Renal cortical epithelial cell (primary cell): ENCODE results near the gene CCDC146. TPM values are rescaled to one million over a fixed set of nuclear protein-coding genes. Genes with fewer than 3 reads are reported as not detected.
"Not testable (repeated sequence)": the region's sequence is repeated elsewhere in the genome, so short reads cannot be mapped to it uniquely, and the experiment has no call there.

Experiments used
- DNase-seq: peaks from one replicate; pipeline ENCODE4 v3.0.0-alpha.2; 2011; ENCODE audit warnings: low read depth
- total RNA-seq: library from RNA; depleted of rRNA; stranded (reverse); fragments of >200 nt; gene quantifications from 2 replicates; pipeline ENCODE4 v1.2.3, GENCODE V29; 2014

CCDC146 gene
- total RNA-seq, 1 donor from 2014 or later: 13.2 TPM

- no peak for DNase-seq
Observed at GRCh38 chr7:77329466-77330168, 207.2 kb downstream of the CCDC146 start.

GRCh38 chr7:77330169-77330882 is 207.9 kb downstream of the CCDC146 start:
- peak; percentile 92 for DNase-seq

- DNase-seq: peak; percentile 94
Observed at GRCh38 chr7:77331938-77332695, 209.7 kb downstream of the CCDC146 start.

GRCh38 chr7:77334039-77334438 is 211.6 kb downstream of the CCDC146 start:
- DNase-seq: not testable (repeated sequence)

GRCh38 chr7:77335581-77335980 is 213.2 kb downstream of the CCDC146 start:
- no peak for DNase-seq

GRCh38 chr7:77337456-77337990 is 215.1 kb downstream of the CCDC146 start:
- no peak for DNase-seq

- DNase-seq: peak; percentile 34
Observed at GRCh38 chr7:77338260-77338659, 215.8 kb downstream of the CCDC146 start.

- DNase-seq: peak; percentile 51
Observed at GRCh38 chr7:77338883-77339629, 216.6 kb downstream of the CCDC146 start.

GRCh38 chr7:77339726-77340125 is 217.3 kb downstream of the CCDC146 start:
- no peak for DNase-seq

Other genes starting within 250 kb of the CCDC146 start
- not detected in 2 replicates for gene SPDYE17, start 90.3 kb upstream of the CCDC146 start, total RNA-seq
- gene SPDYE18, start 60.1 kb upstream of the CCDC146 start, total RNA-seq: 0.55 TPM in 1 of 2 replicates, not detected in the other
- 0.30 and 1.0 TPM in 2 replicates for gene FGL2, start 77.2 kb downstream of the CCDC146 start, total RNA-seq